AG10803 (cell line): ENCODE measurements around the gene MSI2.

Experiments used
- DNase-seq: peaks from one replicate; pipeline ENCODE4 v3.0.0; 2010; ENCODE audit warnings: low read depth
- H3K4me3 ChIP-seq: 2 replicates; pipeline ENCODE4 v1.5.1; 2011; ENCODE audit warnings: mild to moderate bottlenecking, low read length, control low read depth
- TF ChIP-seq, protein P1 (sequence below): conservative IDR thresholded peaks from 2 replicates; pipeline ENCODE4 v1.5.1; 2011; ENCODE audit warnings: mild to moderate bottlenecking, low read length, control low read depth, inconsistent platforms

Gene MSI2

GRCh38 chr17:57433452-57433851, 177.1 kb downstream of the MSI2 start:
- TF ChIP-seq, protein P1, sequence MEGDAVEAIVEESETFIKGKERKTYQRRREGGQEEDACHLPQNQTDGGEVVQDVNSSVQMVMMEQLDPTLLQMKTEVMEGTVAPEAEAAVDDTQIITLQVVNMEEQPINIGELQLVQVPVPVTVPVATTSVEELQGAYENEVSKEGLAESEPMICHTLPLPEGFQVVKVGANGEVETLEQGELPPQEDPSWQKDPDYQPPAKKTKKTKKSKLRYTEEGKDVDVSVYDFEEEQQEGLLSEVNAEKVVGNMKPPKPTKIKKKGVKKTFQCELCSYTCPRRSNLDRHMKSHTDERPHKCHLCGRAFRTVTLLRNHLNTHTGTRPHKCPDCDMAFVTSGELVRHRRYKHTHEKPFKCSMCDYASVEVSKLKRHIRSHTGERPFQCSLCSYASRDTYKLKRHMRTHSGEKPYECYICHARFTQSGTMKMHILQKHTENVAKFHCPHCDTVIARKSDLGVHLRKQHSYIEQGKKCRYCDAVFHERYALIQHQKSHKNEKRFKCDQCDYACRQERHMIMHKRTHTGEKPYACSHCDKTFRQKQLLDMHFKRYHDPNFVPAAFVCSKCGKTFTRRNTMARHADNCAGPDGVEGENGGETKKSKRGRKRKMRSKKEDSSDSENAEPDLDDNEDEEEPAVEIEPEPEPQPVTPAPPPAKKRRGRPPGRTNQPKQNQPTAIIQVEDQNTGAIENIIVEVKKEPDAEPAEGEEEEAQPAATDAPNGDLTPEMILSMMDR: no peak
- H3K4me3 ChIP-seq: no peak overlapping the region
- no peak for DNase-seq

DNA sequence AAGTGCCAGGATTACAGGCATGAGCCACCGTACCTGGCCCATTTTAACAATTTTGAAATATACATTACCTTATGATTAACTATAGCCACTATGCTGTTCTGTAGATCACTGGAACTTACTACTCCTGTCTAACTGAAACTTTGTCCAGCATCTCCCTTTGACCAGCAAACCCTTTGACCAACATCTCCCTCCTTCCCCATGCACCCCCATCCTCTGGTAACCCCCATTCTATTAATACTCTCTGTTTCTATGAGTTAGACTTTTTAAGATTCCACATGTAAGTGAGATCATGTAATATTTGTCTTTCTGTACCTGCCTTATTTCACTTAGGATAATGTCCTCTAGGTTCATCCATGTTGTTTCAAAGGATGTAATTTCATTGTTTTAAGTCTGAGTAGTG, 178.0 kb downstream of the MSI2 start:
- TF ChIP-seq, protein P1: no peak

DNA sequence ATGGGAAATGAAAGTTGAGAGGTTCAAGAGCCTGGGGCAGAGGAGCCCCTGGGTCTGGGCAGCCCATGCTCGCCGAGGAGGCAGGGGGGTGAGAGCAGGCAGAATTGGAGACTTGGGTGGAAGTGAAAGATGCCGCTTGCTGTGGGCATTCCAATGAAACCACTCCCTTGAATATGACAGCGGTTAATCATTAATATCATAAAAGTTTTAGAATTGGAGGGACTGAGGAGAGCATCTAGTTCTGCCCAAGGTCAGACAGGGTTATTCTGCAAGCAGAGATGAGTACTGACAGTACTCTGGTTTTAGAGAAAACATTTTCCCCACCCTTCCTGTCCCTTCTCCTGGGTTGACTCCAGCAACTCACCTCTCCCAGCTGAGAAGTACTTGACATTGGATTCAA, 180.2 kb downstream of the MSI2 start:
- H3K4me3 ChIP-seq: no peak overlapping the region
- DNase-seq: no peak
- TF ChIP-seq, protein P1: no peak

More for the DNA sequence above, 178.0 kb downstream of the MSI2 start:
- DNase-seq: no peak
- H3K4me3 ChIP-seq: no peak overlapping the region

DNA sequence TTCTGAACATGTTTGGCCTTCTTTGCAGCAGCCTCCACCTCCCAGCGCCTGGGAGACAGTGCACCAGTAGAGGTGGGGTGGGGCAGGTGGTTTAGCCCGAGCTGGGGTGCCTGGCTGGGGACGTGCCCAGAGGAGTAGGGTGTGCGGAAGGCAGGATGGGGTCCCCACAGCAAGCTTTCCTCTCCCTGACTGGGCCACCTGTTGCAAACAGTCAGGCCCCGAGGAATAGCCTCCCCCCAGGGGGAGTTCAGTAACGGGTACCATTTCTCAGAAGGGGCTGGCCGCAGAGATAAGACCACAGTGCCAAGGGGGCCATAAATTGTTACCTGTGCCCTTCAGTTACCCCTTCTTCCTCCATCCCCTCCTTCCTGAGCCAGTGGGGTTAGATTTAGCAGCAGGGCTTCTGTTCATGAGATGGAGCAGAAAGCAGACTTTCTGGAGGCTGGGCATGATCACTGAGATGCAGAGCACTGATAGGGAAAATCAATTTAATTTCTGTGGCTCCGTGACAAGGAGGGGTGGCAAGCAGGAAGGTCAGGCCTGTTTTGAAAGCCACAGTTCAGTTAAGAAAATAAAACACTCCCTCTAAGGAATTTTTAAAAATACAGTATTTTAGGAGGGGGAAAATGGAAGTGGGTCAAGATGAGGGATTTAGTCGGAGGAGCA, 181.9 kb downstream of the MSI2 start:
- H3K4me3 ChIP-seq: no peak overlapping the region
- no peak for DNase-seq
- TF ChIP-seq, protein P1: no peak

DNA sequence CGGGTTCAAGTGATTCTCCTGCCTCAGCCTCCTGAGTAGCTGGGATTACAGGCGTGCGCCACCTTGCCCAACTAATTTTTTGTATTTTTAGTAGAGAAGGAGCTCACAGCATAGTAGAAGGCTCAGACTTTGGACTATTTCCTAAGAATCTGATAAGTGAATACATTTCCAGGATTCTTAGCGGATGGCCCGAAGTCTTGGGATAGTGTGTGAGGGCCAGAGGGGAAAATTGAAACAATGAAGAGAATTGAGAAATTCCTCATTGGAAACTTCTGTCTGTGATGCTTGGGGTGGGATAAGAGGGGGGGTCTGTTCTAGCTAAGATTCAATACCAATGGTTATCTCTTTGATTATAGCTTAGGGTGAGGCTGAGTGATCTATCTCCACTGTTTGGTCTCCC, 183.3 kb downstream of the MSI2 start:
- H3K4me3 ChIP-seq: no peak overlapping the region
- no peak for DNase-seq
- TF ChIP-seq, protein P1: no peak

DNA sequence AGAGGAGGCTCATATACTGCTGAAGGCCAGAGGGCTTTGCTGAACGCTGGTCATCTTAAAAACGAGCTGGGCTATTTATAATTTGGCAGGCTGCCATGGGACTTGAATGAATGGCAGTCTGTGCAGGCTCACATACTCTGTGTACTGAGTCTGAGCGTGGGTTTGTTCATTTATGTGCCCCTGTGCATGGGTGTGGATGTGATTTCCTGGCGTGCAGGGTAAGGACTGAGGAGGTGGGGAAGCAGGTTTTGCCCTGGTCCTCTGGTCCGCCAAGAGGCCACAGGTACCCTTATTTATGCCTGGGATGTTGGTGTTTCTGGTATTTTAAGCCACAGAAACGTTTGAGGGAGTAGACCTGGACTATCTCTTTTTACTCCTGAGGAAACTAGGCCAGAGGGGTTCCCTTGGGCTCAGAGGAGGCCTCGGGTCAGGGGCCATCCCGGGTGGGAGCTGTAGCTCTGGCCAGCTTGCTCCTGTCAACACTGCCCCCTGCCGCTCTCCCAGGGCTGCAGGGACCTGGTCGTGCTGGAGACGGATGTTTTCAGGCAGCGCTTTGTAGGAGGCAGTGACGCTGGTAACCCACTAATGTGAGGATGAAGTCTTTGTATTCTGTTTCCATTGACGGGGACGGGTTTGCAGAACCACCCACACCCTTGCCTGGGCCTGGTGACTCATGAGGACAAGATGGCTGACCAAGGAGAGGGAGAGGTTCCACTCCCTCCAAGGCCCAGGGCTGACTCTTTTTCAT, 184.4 kb downstream of the MSI2 start:
- peak; percentile 47 for DNase-seq

DNA sequence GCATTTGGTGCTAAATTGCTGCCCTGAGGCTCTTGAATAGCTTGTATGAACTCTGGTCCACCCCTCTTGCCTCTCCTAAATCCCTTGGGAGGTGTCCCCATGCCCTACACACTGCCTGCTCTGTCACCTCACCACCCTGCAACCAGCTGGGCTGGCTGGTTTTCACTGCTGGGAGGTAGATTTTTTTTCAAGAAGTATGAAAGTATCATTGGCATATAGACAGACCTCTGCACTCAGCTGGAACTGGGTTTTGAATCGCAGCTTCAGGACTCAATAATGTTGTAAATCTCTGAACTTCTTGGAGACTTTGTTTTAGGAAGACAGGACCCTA, 184.9 kb downstream of the MSI2 start:
- no peak for DNase-seq
- TF ChIP-seq, protein P1: no peak
- no peak overlapping the region for H3K4me3 ChIP-seq

More for the DNA sequence above, 184.4 kb downstream of the MSI2 start:
- no peak overlapping the region for H3K4me3 ChIP-seq
- TF ChIP-seq, protein P1: no peak
